Measurements from ENCODE around the gene OR6C68.
"Not testable (repeated sequence)": the region's sequence is repeated elsewhere in the genome, so short reads cannot be mapped to it uniquely, and the experiment has no call there.

The OR6C68 gene

GRCh38 chr12:55492078-55492477, at the start of gene OR6C68:
Gene OR6C68, plus strand, starts transcription at chr12:55492378. Its CDS starts 0 bp downstream, at chr12:55492378.
- DNase-seq (ENCODE audit: low read depth, low spot score) = no peak

GRCh38 chr12:55443776-55444175, 48.4 kb upstream of the OR6C68 start, which contains the start of gene OR6C2:
Gene OR6C2, plus strand, starts transcription at chr12:55444076. Its CDS starts 8,138 bp downstream, at chr12:55452214.
- no peak for DNase-seq (ENCODE audit: low read depth, low spot score)

GRCh38 chr12:55445357-55445756, 46.8 kb upstream of the OR6C68 start:
- no peak for DNase-seq (ENCODE audit: low read depth, low spot score)

- no peak for DNase-seq (ENCODE audit: low read depth, low spot score)
Measured at GRCh38 chr12:55446326-55446725, 45.9 kb upstream of the OR6C68 start.

GRCh38 chr12:55448825-55449224, 43.4 kb upstream of the OR6C68 start:
- DNase-seq (ENCODE audit: low read depth, low spot score) = no peak

- not testable (repeated sequence) for DNase-seq (ENCODE audit: low read depth, low spot score)
Measured at GRCh38 chr12:55464926-55465325, 27.3 kb upstream of the OR6C68 start.

- no peak for DNase-seq (ENCODE audit: low read depth, low spot score)
Measured at GRCh38 chr12:55467836-55468235, 24.3 kb upstream of the OR6C68 start.

GRCh38 chr12:55469291-55469690, 22.9 kb upstream of the OR6C68 start:
- DNase-seq (ENCODE audit: low read depth, low spot score) = no peak

- DNase-seq (ENCODE audit: low read depth, low spot score) = no peak
Measured at GRCh38 chr12:55470088-55470829, 21.9 kb upstream of the OR6C68 start, which contains the start of gene OR6C70. Gene OR6C70, minus strand, starts transcription at chr12:55470138. Its CDS starts 0 bp downstream, at chr12:55470138.

- DNase-seq (ENCODE audit: low read depth, low spot score) = no peak
Measured at GRCh38 chr12:55472264-55472663, 19.9 kb upstream of the OR6C68 start.

- not testable (repeated sequence) for DNase-seq (ENCODE audit: low read depth, low spot score)
Measured at GRCh38 chr12:55479136-55479535, 13.0 kb upstream of the OR6C68 start.

- DNase-seq (ENCODE audit: low read depth, low spot score) = not testable (repeated sequence)
Measured at GRCh38 chr12:55484284-55484683, 7.9 kb upstream of the OR6C68 start.

- DNase-seq (ENCODE audit: low read depth, low spot score) = no peak
Measured at GRCh38 chr12:55495490-55495889, 3.3 kb downstream of the OR6C68 start.

GRCh38 chr12:55499231-55499630, 7.1 kb downstream of the OR6C68 start:
- DNase-seq (ENCODE audit: low read depth, low spot score) = no peak

GRCh38 chr12:55499810-55500252, 7.7 kb downstream of the OR6C68 start:
- DNase-seq (ENCODE audit: low read depth, low spot score) = no peak

- DNase-seq (ENCODE audit: low read depth, low spot score) = no peak
Measured at GRCh38 chr12:55501601-55502000, 9.4 kb downstream of the OR6C68 start.

- no peak for DNase-seq (ENCODE audit: low read depth, low spot score)
Measured at GRCh38 chr12:55515696-55516095, 23.5 kb downstream of the OR6C68 start.

- DNase-seq (ENCODE audit: low read depth, low spot score) = no peak
Measured at GRCh38 chr12:55516391-55516790, 24.2 kb downstream of the OR6C68 start.

Measured in astrocyte of the hippocampus (primary cell).